Upper lobe of left lung (tissue), 6 donors: ENCODE data around the gene DPYD. TPM values are rescaled to one million over a fixed set of nuclear protein-coding genes. Genes with fewer than 3 reads are reported as not detected.
A peak's percentile ranks its signal among the peaks of the same experiment; 100 is the strongest.

ENCODE experiments used
- ATAC-seq, 2 donors: fragments of 200-7000 bp; cut with Tn5 transposase; one replicate each; pipeline ENCODE4 v1.9.1; 2022; ENCODE audit warnings: mild to moderate bottlenecking in 2 of 2, moderate library complexity in 2 of 2; ENCODE audit not compliant: low FRiP score in 2 of 2
- DNase-seq, 2 donors: peaks; one replicate each; pipeline ENCODE4 v3.0.0-alpha.2; 2019 to 2020
- H3K27ac ChIP-seq, 4 donors: fragments of 200-600 bp; sonication (generic); one replicate each; pipeline ENCODE4 v1.5.1; 2016 to 2019
- H3K27me3 ChIP-seq, 4 donors: fragments of 200-600 bp; sonication (generic); one replicate each; pipeline ENCODE4 v1.5.1; 2017 to 2019
- H3K36me3 ChIP-seq, 4 donors: fragments of 200-600 bp; sonication (generic); one replicate each; pipeline ENCODE4 v1.5.1; 2016 to 2019
- H3K4me1 ChIP-seq, 4 donors: fragments of 200-600 bp; sonication (generic); one replicate each; pipeline ENCODE4 v1.5.1; 2018 to 2019
- H3K4me3 ChIP-seq, 4 donors: fragments of 200-600 bp; sonication (generic); one replicate each; pipeline ENCODE4 v1.5.1; 2017 to 2019; ENCODE audit warnings: mild to moderate bottlenecking in 2 of 4, moderate library complexity in 1 of 4
- H3K9me3 ChIP-seq, 4 donors: fragments of 200-600 bp; sonication (generic); one replicate each; pipeline ENCODE4 v1.5.1; 2018 to 2019
- CTCF ChIP-seq, 6 experiments: fragments of 450-650 bp in 4 of 6; fragments of 200-600 bp in 2 of 6; sonication (generic) in 2 of 6; IDR thresholded peaks; one replicate each; pipeline ENCODE4 v1.5.1; 2016 to 2019; ENCODE audit warnings: antibody characterized with exemption in 6 of 6
- EP300 ChIP-seq, 4 donors: sonication (generic); formaldehyde crosslinking; IDR thresholded peaks; one replicate each; pipeline ENCODE4 v1.5.1; 2017; ENCODE audit warnings: antibody characterized with exemption in 4 of 4, control low read depth in 2 of 4
- POLR2A ChIP-seq, 4 donors: fragments of 450-650 bp; IDR thresholded peaks; one replicate each; pipeline ENCODE4 v1.5.1; 2016 to 2017; ENCODE audit warnings: antibody characterized with exemption in 4 of 4, mild to moderate bottlenecking in 2 of 4
- POLR2AphosphoS5 ChIP-seq, 2 donors: sonication (generic); formaldehyde crosslinking; IDR thresholded peaks; one replicate each; pipeline ENCODE4 v1.5.1; 2017; ENCODE audit warnings: antibody characterized with exemption in 2 of 2
- WGBS, 2 donors: methylation state at CpG; one replicate each; pipeline ENCODE4 v1.1.5; 2017 to 2018; 5-methylcytosine and 5-hydroxymethylcytosine counted together
- total RNA-seq, 6 donors: library from RNA; depleted of rRNA in 4 of 6; stranded (reverse); fragments of >200 nt in 4 of 6; gene quantifications; one replicate each; pipeline versions ENCODE4 v1.1.0 to v1.2.1, GENCODE V29; 2016 to 2021
- donor health status: DM: no; HTN: no; CAD: no; lungs with moderate emphysema.
- donor health status: DM: no; HTN: yes; CAD: no; lungs with severe emphysema.

DPYD gene
- total RNA-seq, 6 donors from 2014 or later: 60.9 to 106 (median 79.7) TPM

- no peak overlapping the region for H3K4me3 ChIP-seq
- no peak overlapping the region for H3K27ac ChIP-seq
- no peak for TF ChIP-seq CTCF (IDR thresholded peaks at IDR 0.05)
- TF ChIP-seq EP300 (IDR thresholded peaks at IDR 0.05): no peak
- no peak for TF ChIP-seq POLR2AphosphoS5 (IDR thresholded peaks at IDR 0.05)
- no peak for TF ChIP-seq POLR2A (IDR thresholded peaks at IDR 0.05)
- no peaks in the 10 kb centered on the region for H3K27me3 ChIP-seq
- no peaks in the 10 kb centered on the region for H3K36me3 ChIP-seq
- H3K9me3 ChIP-seq: no peaks in the 10 kb centered on the region
- peaks cover 5 to 23% (median 10%) of the 10 kb centered on the region in 4 donors for H3K4me1 ChIP-seq
- 77% methylated on average over 2 of the region's 2 CpGs for WGBS, 2 donors
- ATAC-seq (no peak), DNase-seq (no peak)
Observed at GRCh38 chr1:97632776-97633175, 288.1 kb downstream of the DPYD start.

- no peak for ATAC-seq
- no peaks in the 10 kb centered on the region for H3K9me3 ChIP-seq
- WGBS, 2 donors: 55 to 63% methylated on average over 4 of the region's 4 CpGs
- H3K27ac ChIP-seq: no peak overlapping the region
- H3K4me1 ChIP-seq: peaks cover 5 to 23% (median 10%) of the 10 kb centered on the region in 4 donors
- TF ChIP-seq CTCF (IDR thresholded peaks at IDR 0.05): no peak
- no peaks in the 10 kb centered on the region for H3K36me3 ChIP-seq
- DNase-seq: no peak
- no peaks in the 10 kb centered on the region for H3K27me3 ChIP-seq
- H3K4me3 ChIP-seq: no peak overlapping the region
Observed at GRCh38 chr1:97632075-97632474, 288.8 kb downstream of the DPYD start.

GRCh38 chr1:97630948-97631347 is 289.9 kb downstream of the DPYD start:
- ATAC-seq (no peak), DNase-seq (no peak)
- WGBS, 2 donors: 28 to 44% methylated on average over 3 of the region's 3 CpGs

GRCh38 chr1:97630281-97630680 is 290.6 kb downstream of the DPYD start:
- TF ChIP-seq CTCF (IDR thresholded peaks at IDR 0.05): no peak
- no peak for TF ChIP-seq POLR2AphosphoS5 (IDR thresholded peaks at IDR 0.05)
- TF ChIP-seq EP300 (IDR thresholded peaks at IDR 0.05): no peak
- no peak for TF ChIP-seq POLR2A (IDR thresholded peaks at IDR 0.05)
- 73 to 74% methylated on average over 1 of the region's 1 CpG for WGBS, 2 donors
- H3K36me3 ChIP-seq: no peaks in the 10 kb centered on the region
- H3K27me3 ChIP-seq: no peaks in the 10 kb centered on the region
- H3K4me3 ChIP-seq: no peak overlapping the region
- no peaks in the 10 kb centered on the region for H3K9me3 ChIP-seq
- DNase-seq (no peak), ATAC-seq (no peak)
- peak overlapping the region in 1 of 4 donors; percentile 3 for H3K27ac ChIP-seq
- peaks cover 5 to 23% (median 10%) of the 10 kb centered on the region in 4 donors for H3K4me1 ChIP-seq

More at GRCh38 chr1:97630948-97631347, 289.9 kb downstream of the DPYD start:
- Histone ChIP-seq H3K27ac (peak overlapping the region in 1 of 4 donors; percentile 3), H3K9me3 (no peaks in the 10 kb centered on the region), H3K4me3 (no peak overlapping the region), H3K4me1 (peaks cover 5 to 23% (median 10%) of the 10 kb centered on the region in 4 donors), H3K36me3 (no peaks in the 10 kb centered on the region), H3K27me3 (no peaks in the 10 kb centered on the region)
- no peak for TF ChIP-seq CTCF (IDR thresholded peaks at IDR 0.05)
- no peak for TF ChIP-seq POLR2AphosphoS5 (IDR thresholded peaks at IDR 0.05)
- no peak for TF ChIP-seq POLR2A (IDR thresholded peaks at IDR 0.05)
- TF ChIP-seq EP300 (IDR thresholded peaks at IDR 0.05): no peak

GRCh38 chr1:97623220-97623619 is 297.6 kb downstream of the DPYD start:
- H3K27ac ChIP-seq: peak overlapping the region; percentile 13 to 50 (median 27)
- no peak overlapping the region for H3K4me3 ChIP-seq
- peaks cover 6 to 12% (median 9%) of the 10 kb centered on the region in 4 donors for H3K4me1 ChIP-seq
- no peaks in the 10 kb centered on the region for H3K36me3 ChIP-seq
- no peak for DNase-seq
- TF ChIP-seq CTCF (IDR thresholded peaks at IDR 0.05): no peak
- TF ChIP-seq EP300 (IDR thresholded peaks at IDR 0.05): no peak
- TF ChIP-seq POLR2A (IDR thresholded peaks at IDR 0.05): no peak
- TF ChIP-seq POLR2AphosphoS5 (IDR thresholded peaks at IDR 0.05): no peak
- no peaks in the 10 kb centered on the region for H3K9me3 ChIP-seq
- H3K27me3 ChIP-seq: no peaks in the 10 kb centered on the region
- ATAC-seq: no peak
